GM13977 (cell line): Measurements from ENCODE around the gene SORL1.

Experiments
- DNase-seq: peaks from one replicate; pipeline ENCODE4 v3.0.0; 2012; ENCODE audit warnings: low spot score
- CTCF ChIP-seq: IDR thresholded peaks from 2 replicates; pipeline ENCODE4 v1.5.1; 2012; ENCODE audit warnings: mild to moderate bottlenecking, control low read depth; ENCODE audit not compliant: insufficient read depth; ENCODE audit errors: extremely low read depth, missing control alignments
- in situ Hi-C: fragments of 300-500 bp; cut with MboI; formaldehyde crosslinking; loops from one replicate; pipeline ENCODE4 v1.12.0; 2022; ENCODE audit warnings: low sequenced_read_pairs, low pct_unique_long_range_greater_than_20kb, mixed read lengths, inconsistent platforms; ENCODE audit not compliant: unreplicated experiment

SORL1 gene

GRCh38 chr11:121672630-121673487 is 220.7 kb downstream of the SORL1 start:
- in situ Hi-C loops: no loop called here
- no peak for TF ChIP-seq CTCF
- no peak for DNase-seq

GRCh38 chr11:121681550-121682268 is 229.6 kb downstream of the SORL1 start:
- no peak for TF ChIP-seq CTCF
- in situ Hi-C loops: no loop called here
- no peak for DNase-seq
